Measurements from ENCODE around the gene PBX4.
A peak's percentile ranks its signal among the peaks of the same experiment; 100 is the strongest.

Gene PBX4

GRCh38 chr19:19636573-19637185 lies 18.2 kb upstream of the PBX4 start:
- no peaks in the 10 kb centered on the region for H3K27me3 Mint-ChIP-seq
- no peaks in the 10 kb centered on the region for H3K9me3 Mint-ChIP-seq
- H3K4me1 Mint-ChIP-seq = peaks cover 50% of the 10 kb centered on the region

GRCh38 chr19:19635313-19635702 lies 16.8 kb upstream of the PBX4 start:
- H3K4me3 Mint-ChIP-seq = no peak overlapping the region

More at GRCh38 chr19:19636573-19637185, 18.2 kb upstream of the PBX4 start:
- Mint-ChIP-seq H3K4me3 (no peak overlapping the region), H3K27ac (peak overlapping the region in 1 of 2 donors; percentile 12)
- ATAC-seq = no peak
- DNase-seq = no peak

GRCh38 chr19:19634516-19635312 lies 16.2 kb upstream of the PBX4 start:
- no peak for ATAC-seq
- no peak for DNase-seq
- Mint-ChIP-seq H3K4me1 (peaks cover 40% of the 10 kb centered on the region), H3K27ac (no peak overlapping the region), H3K4me3 (peak overlapping the region in 1 of 2 donors; percentile 31), H3K27me3 (no peaks in the 10 kb centered on the region), H3K9me3 (no peaks in the 10 kb centered on the region)

More at GRCh38 chr19:19635313-19635702, 16.8 kb upstream of the PBX4 start:
- no peaks in the 10 kb centered on the region for H3K27me3 Mint-ChIP-seq
- no peak overlapping the region for H3K27ac Mint-ChIP-seq
- DNase-seq (no peak), ATAC-seq (no peak)
- H3K9me3 Mint-ChIP-seq = no peaks in the 10 kb centered on the region
- H3K4me1 Mint-ChIP-seq = peaks cover 46% of the 10 kb centered on the region

GRCh38 chr19:19633711-19634515 lies 15.4 kb upstream of the PBX4 start:
- no peak for DNase-seq
- Mint-ChIP-seq H3K9me3 (no peaks in the 10 kb centered on the region), H3K4me1 (peaks cover 42% of the 10 kb centered on the region), H3K27ac (no peak overlapping the region), H3K27me3 (no peaks in the 10 kb centered on the region), H3K4me3 (peak overlapping the region in 1 of 2 donors; percentile 31)
- ATAC-seq = no peak

DNA sequence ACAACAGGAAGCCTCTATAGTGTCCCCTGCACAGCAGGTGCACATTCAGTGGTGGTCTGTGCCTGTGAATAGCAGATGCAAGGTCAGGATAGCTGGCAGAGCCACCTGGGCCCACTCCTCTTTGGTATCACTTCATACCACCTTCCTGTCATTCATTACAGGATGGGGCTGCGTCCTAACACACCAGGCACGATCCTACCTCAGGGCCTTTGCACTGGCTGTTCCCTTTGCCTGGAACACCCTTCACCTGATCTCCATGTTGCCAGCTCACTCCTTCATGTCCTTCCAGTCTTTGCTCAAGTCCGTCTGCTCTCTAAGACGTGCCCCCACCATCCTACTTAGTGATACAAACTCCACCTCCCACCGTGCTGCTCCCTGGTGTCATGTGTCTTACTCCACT lies 14.2 kb upstream of the PBX4 start:
- Mint-ChIP-seq H3K27ac (no peak overlapping the region), H3K27me3 (no peaks in the 10 kb centered on the region), H3K4me1 (peaks cover 46% of the 10 kb centered on the region), H3K9me3 (no peaks in the 10 kb centered on the region), H3K4me3 (no peak overlapping the region)
- ATAC-seq = no peak
- DNase-seq = no peak

DNA sequence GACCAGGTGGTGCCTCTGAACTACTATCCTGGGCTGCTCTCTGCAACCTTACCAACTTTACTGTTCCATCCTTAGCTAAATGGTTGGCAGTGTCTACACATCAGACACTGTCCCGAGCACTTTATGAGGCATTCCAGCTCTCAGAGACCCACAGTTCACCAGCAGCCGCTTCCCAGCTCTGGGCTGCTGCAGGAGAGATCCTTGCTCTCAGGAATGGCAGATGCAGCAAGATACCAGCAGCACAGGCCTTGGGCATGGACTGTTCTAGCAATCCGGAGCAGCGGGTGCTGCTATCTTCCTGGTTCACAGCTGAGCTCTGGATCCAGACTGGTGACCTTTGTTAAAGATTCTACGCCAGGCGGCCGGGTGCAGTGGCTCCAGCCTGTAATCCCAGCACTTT lies 12.9 kb upstream of the PBX4 start:
- ATAC-seq (no peak), DNase-seq (no peak)
- H3K27me3 Mint-ChIP-seq = no peaks in the 10 kb centered on the region
- H3K4me3 Mint-ChIP-seq = no peak overlapping the region
- H3K27ac Mint-ChIP-seq = no peak overlapping the region
- H3K9me3 Mint-ChIP-seq = no peaks in the 10 kb centered on the region
- H3K4me1 Mint-ChIP-seq = peaks cover 53% of the 10 kb centered on the region

DNA sequence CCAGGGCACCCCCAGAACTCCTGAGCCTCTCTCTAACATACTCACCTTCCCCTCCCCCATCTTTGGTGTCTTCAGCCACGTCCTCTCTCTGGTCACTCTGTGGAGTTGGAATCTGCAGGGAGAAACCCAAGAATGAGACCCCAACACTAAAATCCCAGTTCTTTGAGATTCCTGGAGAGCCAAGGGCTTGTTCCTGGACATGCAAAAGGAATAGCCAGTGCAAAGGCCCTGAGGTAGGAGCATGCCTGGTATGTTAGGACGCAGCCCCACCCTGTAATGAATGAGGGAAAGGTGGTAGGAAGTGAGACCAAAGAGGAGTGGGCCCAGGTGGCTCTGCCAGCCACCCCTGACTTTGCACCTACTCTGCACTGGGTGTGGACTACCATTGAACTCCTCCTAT lies 11.9 kb upstream of the PBX4 start:
- H3K4me3 Mint-ChIP-seq = no peak overlapping the region
- no peak overlapping the region for H3K27ac Mint-ChIP-seq
- peaks cover 54% of the 10 kb centered on the region for H3K4me1 Mint-ChIP-seq
- no peak for DNase-seq
- H3K27me3 Mint-ChIP-seq = no peaks in the 10 kb centered on the region
- no peaks in the 10 kb centered on the region for H3K9me3 Mint-ChIP-seq
- ATAC-seq = no peak

GRCh38 chr19:19630062-19630414 lies 11.6 kb upstream of the PBX4 start:
- no peaks in the 10 kb centered on the region for H3K27me3 Mint-ChIP-seq
- no peaks in the 10 kb centered on the region for H3K9me3 Mint-ChIP-seq
- DNase-seq = no peak
- H3K4me1 Mint-ChIP-seq = peaks cover 50% of the 10 kb centered on the region
- H3K4me3 Mint-ChIP-seq = no peak overlapping the region
- ATAC-seq = no peak
- H3K27ac Mint-ChIP-seq = no peak overlapping the region

- peak; percentile 75 to 86 for DNase-seq
- Mint-ChIP-seq H3K27ac (peak overlapping the region; percentile 94 to 100), H3K27me3 (no peaks in the 10 kb centered on the region), H3K4me1 (peaks cover 45% of the 10 kb centered on the region), H3K4me3 (peak overlapping the region; percentile 80 to 94), H3K9me3 (no peaks in the 10 kb centered on the region)
- peak; percentile 63 for ATAC-seq
These were observed 10.1 kb upstream of the PBX4 start for GRCh38 chr19:19628501-19629134.

- H3K27me3 Mint-ChIP-seq = no peaks in the 10 kb centered on the region
- peak within 1 kb of the TSS; percentile 94 to 100 for H3K27ac Mint-ChIP-seq
- H3K4me1 Mint-ChIP-seq = peaks cover 44% of the 10 kb centered on the region
- H3K9me3 Mint-ChIP-seq = no peaks in the 10 kb centered on the region
- ATAC-seq (peak; percentile 78), DNase-seq (peak; percentile 76 to 85)
- H3K4me3 Mint-ChIP-seq = peak within 1 kb of the TSS; percentile 84 to 94
These were observed 9.4 kb upstream of the PBX4 start, which contains the start of gene LPAR2 for GRCh38 chr19:19627621-19628500. Gene LPAR2 (minus strand): TSS chr19:19628220. CDS start chr19:19627275, 945 bp downstream.

- Mint-ChIP-seq H3K9me3 (no peaks in the 10 kb centered on the region), H3K27me3 (no peaks in the 10 kb centered on the region), H3K4me3 (peak overlapping the region; percentile 84 to 91), H3K4me1 (peaks cover 51% of the 10 kb centered on the region), H3K27ac (peak overlapping the region; percentile 90 to 98)
- DNase-seq (no peak), ATAC-seq (no peak)
These were observed 8.3 kb upstream of the PBX4 start for GRCh38 chr19:19626516-19627472.

DNA sequence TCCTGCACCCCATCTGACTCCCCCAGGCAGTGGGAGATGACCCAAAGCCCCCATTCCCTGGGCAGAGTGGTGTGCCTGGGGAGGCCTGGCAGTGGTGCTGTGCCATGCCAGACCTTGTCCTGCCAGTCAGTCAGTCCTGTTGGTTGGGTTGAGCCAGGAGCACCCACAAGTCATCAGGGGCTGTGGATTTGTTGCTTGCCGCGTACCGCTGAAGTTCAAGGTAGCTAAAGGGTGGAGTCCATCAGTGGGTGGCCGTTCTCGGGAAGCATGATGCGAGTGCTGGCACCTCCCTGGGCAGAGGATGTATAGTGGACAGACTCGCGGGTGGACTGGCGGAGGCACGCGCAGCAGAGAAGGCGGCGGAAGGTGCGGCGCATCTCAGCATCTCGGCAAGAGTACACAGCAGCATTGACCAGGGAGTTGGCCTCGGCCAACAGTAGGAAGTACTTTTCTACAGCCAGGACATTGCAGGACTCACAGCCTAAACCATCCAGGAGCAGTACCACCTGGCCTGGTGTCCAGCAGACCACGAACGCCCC lies 5.6 kb upstream of the PBX4 start:
- H3K27me3 Mint-ChIP-seq = no peaks in the 10 kb centered on the region
- peaks cover 58% of the 10 kb centered on the region for H3K4me1 Mint-ChIP-seq

DNA sequence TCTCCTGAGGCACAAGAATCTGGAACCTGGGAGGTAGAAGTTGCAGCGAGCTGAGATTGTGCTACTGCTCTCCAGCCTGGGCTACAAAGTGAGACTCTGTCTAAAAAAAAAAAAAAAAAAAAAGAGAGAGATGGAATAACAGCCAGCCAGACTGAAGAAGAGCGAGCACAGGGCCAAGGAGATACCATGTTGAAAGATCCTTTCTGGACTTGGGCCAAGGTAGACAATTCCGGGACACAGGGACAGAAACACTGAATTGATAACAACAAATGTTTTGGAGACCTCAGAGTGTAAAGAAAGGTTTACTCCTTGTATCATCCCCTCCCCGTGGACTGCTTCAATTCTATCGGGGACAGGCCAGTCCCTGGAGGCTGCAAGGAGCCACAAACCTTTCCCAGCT lies 4.9 kb upstream of the PBX4 start:
- H3K4me1 Mint-ChIP-seq = peaks cover 56% of the 10 kb centered on the region
- no peak for ATAC-seq
- peak overlapping the region in 1 of 2 donors; percentile 87 for H3K27ac Mint-ChIP-seq

More for the DNA sequence above, 5.6 kb upstream of the PBX4 start:
- no peak for DNase-seq
- no peak for ATAC-seq
- peak overlapping the region in 1 of 2 donors; percentile 87 for H3K27ac Mint-ChIP-seq
- no peaks in the 10 kb centered on the region for H3K9me3 Mint-ChIP-seq
- H3K4me3 Mint-ChIP-seq = no peak overlapping the region

More for the DNA sequence above, 4.9 kb upstream of the PBX4 start:
- H3K4me3 Mint-ChIP-seq = no peak overlapping the region
- no peaks in the 10 kb centered on the region for H3K27me3 Mint-ChIP-seq
- DNase-seq = no peak
- no peaks in the 10 kb centered on the region for H3K9me3 Mint-ChIP-seq

Data from stimulated activated naive CD8-positive, alpha-beta T cell treated with anti-CD3 and anti-CD28 coated beads, Interleukin-15, amount 100 ng/mL, for 72 hours (primary cell).